ENCODE data around the gene SRGAP3.

SRGAP3 gene

DNA sequence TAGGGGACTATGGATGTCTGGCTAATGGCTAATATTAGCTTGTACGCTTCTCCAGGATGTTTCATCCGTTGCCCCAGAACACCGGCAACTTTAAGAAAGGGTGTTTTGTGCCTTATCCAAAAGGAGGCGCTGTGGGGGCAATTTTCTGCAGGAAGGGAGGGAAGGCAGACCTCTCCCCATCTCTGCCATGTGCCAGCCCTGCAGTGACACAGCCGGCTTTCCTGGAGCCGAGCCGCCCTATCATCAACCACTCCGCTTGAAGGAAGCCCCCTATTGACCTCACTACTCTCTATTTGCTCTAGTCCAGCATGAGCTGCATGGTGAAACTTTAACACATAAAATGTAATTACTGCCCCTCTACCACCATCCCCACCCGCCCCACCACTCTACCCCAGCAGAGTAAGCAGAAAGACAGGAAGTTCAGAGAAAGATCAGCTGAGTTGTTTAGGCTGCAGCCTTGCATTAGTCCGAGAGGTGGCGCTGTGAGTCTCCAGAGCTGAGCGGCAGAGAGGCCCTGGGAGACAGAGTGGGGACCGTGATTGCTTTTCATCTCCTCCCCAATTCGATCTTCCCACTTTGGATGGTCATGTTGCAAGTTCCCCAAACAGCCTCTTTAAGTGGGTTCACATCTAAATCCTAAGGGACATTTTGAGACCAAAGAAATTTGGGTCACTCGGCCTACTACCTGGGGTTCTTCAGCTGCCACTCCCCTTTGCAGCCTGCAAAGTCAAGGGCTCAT lies 261.6 kb downstream of the SRGAP3 start:
- DNase-seq (ENCODE audit: low read depth): no peak
- no peak overlapping the region for H3K4me3 ChIP-seq (ENCODE audit: low read depth, low read length)

DNA sequence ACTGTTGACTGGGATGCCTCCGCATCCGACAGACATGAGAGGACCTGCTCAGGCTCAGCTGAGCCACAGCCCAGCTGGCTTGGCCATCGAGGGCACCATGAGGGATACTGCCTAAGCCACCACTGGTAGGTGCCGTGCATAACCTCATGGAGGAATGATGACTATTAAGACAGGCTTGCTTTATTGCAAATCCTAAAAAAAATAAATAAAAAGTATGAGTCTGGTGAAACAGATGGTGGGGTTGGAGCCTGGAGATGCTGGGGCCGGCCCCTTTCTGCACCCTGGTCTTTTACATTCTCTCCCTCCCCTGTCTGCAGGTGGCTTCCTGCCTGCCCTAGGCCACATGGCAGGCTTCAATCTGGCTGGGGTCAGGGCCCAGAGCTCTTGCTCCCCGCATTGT lies 262.2 kb downstream of the SRGAP3 start:
- DNase-seq (ENCODE audit: low read depth): no peak
- H3K4me3 ChIP-seq (ENCODE audit: low read depth, low read length): no peak overlapping the region

DNA sequence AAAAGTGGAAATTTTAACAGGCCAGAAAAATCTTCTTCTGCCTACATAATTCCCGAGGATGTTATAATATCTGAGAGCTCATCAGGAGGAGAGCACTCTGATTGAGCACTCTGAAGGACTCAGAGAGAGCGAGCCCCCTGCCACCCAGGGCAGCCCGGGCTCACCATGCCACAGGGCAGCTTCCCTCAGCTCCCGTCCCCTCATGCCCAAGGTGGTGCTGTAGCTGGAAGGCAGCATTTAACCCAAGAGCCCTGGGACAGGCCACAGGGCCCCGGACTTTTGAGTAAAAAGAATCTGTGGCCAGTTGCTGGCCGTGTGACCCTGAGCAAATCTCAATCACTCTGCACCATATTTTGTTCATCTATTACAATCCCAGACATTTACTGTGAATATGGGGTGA lies 262.7 kb downstream of the SRGAP3 start:
- no peak overlapping the region for H3K4me3 ChIP-seq (ENCODE audit: low read depth, low read length)
- no peak for DNase-seq (ENCODE audit: low read depth)

DNA sequence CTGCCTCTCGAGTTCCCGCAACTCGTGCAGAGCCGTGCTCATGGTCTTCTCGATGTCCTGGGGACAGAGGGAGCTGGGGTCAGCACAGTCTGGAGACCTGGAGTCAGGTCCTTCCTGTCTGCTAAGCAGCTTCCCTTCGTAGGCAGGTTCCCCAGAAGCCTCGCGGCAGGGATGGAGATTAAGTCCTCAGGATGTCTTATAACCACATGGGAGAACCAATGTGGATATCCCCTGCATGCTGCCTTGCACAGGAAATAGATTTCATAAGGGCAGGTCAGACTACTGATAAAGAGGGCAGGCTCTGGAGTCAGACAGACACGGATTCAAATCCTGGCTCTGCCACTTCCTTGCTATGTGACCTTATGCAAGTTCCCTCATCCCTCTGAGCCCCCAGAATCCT lies 263.6 kb downstream of the SRGAP3 start:
- DNase-seq (ENCODE audit: low read depth): no peak
- H3K4me3 ChIP-seq (ENCODE audit: low read depth, low read length): no peak overlapping the region

DNA sequence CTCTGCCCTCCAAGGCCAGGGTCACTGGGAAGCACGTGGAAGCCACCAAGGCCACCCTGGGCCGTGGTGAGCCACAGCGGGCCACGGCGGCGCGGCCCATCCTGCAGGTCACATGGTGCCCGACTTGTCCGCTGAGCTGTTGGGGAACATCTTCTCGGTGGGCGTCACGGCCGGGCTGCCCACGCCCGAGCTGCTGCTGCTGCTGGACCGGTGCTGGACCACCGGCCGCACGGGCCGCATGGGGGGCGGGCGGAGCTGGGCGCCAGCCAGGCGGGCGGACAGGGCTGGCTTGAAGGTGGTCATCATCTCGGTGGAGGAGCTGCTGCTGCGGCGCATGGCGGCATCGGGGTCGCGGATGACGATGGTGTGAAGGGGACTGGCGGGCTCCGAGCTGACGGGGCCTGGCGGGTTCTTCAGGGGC lies 264.0 kb downstream of the SRGAP3 start:
- DNase-seq (ENCODE audit: low read depth): no peak
- H3K4me3 ChIP-seq (ENCODE audit: low read depth, low read length): no peak overlapping the region

DNA sequence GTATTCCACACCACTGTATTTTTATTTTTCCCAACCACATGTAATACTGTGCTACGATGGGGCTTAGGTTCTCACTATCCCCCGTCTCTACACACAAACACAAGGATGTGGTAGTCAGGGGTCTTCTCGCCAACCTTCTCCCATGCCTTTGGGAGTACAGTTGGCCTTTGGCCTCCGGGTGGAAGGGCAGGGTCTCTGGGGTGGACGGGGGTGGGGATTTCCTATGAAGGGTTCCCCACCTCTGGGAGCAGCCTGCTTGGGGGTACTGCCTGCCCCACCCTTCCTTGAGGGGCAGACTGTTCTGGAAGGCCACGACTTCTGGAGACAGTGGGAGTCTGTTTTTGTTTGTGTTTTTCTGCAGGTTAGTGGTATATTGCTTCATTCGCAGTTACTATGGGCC lies 264.9 kb downstream of the SRGAP3 start:
- H3K4me3 ChIP-seq (ENCODE audit: low read depth, low read length): no peak overlapping the region
- DNase-seq (ENCODE audit: low read depth): no peak

DNA sequence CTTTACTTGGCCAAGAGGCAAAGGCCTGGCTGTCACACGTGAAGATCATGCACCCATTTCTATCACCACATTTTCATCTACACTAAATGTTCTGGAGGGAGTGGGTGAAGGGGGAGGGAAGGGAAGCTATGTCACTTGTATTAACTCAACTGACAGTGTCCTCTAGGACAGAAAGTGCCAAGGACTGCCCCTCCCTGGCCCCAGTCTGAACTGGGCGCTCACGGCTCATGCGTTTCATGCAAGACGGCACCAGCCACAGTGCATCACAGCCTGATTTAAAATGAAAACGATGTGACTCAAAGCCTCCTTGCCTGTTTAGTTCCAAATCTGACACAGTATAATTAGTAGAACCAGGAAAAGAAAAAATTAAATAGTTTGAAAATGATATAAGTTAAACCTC lies 265.4 kb downstream of the SRGAP3 start:
- no peak for DNase-seq (ENCODE audit: low read depth)
- no peak overlapping the region for H3K4me3 ChIP-seq (ENCODE audit: low read depth, low read length)

DNA sequence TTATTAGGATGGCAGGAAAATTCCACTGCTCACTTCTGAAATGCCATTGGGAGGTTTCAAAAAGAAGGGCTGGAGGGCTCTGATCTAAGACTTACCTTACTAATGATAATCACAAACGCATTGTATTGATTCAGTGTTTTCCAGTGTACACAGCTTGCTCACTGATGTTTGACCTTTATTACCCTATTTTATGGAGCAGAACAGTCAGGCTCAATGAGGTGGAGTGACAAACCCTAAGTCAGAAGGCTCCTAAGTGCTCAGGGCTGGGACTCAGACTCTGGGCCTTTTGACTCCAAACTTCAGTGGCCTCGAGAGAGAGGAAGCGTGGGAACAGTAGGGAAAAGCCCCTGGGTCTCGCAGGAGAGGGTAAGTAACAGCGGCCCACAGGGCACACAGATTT lies 265.9 kb downstream of the SRGAP3 start:
- H3K4me3 ChIP-seq (ENCODE audit: low read depth, low read length): no peak overlapping the region
- no peak for DNase-seq (ENCODE audit: low read depth)

DNA sequence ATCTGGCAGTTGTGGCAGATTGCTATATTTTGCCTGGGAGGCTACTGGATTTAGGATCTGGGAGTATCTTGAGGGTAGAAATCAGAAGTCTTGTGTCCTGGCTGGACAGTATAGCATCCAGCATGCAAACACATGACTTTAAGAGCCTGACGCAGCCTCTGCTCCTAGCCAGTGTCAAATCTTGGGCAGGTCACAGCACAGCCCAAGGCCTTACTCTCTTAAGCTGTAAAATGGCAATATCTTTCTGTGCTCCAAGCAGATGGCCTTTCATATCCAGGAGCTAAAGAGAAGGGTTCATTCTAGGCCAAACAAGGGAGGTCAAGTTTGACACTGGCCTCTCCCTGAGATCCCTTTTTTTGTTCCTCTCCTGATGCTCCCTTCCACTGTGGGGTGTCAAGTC lies 266.4 kb downstream of the SRGAP3 start:
- DNase-seq (ENCODE audit: low read depth): no peak
- no peak overlapping the region for H3K4me3 ChIP-seq (ENCODE audit: low read depth, low read length)

DNA sequence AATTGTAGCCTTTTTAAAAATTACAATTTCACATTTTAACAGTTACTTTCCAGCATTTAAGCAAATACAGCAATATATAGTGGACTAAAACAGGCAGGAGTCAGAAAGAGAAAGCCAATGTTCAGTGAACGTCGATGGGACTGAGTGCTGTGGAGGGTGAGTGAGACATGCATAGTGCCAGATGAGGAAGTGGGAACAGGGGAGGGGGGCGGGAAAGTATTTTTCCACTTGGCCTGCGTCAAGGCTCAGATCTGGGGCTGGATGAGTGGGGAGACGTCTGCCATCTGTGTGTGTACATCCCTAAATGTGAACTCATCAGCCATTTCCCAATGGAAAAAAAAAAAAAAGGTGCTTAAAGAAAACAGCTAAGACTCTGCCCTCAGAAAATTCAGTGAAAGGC lies 266.9 kb downstream of the SRGAP3 start:
- H3K4me3 ChIP-seq (ENCODE audit: low read depth, low read length): no peak overlapping the region
- peak; percentile 34 for DNase-seq (ENCODE audit: low read depth)

DNA sequence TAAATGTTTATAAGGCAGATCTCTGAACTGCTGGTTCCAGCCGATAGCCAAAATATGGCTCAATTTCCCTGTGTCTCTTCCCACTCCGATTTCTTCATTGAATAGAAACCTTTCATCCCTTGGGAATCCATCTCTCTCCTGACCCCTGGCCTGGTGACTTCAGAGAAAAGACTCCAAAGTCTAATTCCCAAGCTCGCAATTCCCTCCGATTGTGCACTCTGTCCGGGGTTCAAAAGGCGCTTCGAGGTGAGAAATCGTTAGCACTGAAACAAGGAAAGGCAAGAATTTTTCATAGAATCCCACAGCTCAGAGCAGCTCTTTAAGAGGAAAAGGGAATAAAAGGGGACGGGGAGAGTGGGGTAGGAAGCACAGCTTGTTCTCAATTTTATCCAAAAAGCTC lies 267.7 kb downstream of the SRGAP3 start:
- DNase-seq (ENCODE audit: low read depth): no peak
- H3K4me3 ChIP-seq (ENCODE audit: low read depth, low read length): no peak overlapping the region

DNA sequence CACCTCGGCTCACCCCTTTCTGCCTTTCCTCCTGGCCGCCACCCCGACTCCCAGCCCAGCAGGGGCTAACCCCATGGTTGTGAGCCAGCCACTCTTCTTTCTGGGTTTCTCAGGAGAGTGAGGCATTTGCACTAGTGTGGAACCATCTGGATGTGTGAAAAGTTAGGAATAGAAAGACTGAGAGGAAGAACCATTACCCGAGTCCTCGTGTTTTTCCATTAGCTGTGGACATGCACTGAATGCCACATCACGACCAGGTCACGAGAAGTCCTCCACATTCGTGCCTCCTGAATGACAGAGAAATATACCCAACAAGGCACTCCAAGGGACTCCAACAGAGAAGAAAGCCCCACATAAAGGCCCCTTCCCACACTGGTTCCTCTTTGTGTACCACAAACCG lies 268.1 kb downstream of the SRGAP3 start:
- H3K4me3 ChIP-seq (ENCODE audit: low read depth, low read length): no peak overlapping the region
- no peak for DNase-seq (ENCODE audit: low read depth)

DNA sequence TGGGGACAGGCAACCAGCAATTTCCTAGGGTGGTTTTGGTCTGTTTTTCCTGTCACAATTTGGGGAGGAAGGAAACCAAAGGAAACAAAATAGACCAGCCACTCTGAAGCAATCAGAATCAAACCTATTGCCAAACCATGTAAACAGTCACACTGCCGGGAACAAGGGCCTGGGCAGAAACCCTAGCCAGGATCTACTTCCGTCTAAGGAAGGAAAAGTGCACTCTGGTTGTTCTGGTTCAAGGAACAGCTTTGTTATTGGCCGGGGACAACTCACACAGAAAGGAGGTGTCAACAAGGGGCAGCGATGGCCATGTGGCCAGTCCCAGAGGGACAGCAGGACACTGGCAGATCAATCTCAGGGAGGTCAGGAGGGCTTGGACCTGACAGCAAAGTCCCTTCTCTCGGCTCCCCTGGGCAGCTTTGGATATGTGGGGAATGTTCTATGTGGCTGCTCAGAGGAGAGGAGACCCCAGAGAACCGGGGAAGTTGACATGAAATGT lies 268.6 kb downstream of the SRGAP3 start:
- no peak overlapping the region for H3K4me3 ChIP-seq (ENCODE audit: low read depth, low read length)
- DNase-seq (ENCODE audit: low read depth): no peak

DNA sequence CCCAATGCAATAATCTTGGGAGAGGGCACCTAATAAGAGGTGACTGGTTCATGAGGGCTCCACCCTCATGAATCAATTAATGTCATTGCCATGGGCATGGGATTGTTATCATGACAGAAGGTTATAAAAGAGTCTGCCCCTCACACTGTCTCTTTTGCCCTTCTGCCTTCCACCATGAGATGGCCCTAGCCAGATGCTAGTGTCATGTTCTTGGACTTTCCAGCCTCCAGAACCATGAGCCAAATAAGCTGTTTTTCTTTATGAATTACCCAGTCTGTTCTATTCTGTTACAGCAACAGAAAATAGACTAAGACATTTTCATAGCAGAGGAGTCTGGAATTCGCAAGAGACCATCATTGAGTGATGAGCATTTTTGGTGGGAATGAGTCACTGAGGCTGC lies 270.2 kb downstream of the SRGAP3 start:
- no peak for DNase-seq (ENCODE audit: low read depth)
- no peak overlapping the region for H3K4me3 ChIP-seq (ENCODE audit: low read depth, low read length)

DNA sequence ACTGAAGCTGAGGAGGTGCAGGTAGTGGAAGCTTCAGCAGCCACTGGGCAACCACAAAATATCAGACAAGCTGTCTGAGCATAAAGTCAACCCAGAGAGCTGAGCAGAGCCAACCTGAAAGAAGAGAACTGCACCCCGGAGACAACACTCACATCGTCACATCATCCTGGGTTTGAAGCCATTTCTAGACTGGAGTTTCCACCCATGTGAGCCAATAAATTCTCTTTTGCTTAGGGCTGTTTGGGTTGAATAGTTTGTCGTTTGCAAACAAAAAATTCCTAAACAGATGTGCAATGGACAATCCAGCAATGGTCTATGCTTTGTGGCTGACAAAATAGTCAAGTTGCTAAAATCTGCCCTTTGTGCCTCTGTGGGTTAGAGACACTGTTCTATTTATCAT lies 270.9 kb downstream of the SRGAP3 start:
- no peak overlapping the region for H3K4me3 ChIP-seq (ENCODE audit: low read depth, low read length)
- DNase-seq (ENCODE audit: low read depth): no peak

DNA sequence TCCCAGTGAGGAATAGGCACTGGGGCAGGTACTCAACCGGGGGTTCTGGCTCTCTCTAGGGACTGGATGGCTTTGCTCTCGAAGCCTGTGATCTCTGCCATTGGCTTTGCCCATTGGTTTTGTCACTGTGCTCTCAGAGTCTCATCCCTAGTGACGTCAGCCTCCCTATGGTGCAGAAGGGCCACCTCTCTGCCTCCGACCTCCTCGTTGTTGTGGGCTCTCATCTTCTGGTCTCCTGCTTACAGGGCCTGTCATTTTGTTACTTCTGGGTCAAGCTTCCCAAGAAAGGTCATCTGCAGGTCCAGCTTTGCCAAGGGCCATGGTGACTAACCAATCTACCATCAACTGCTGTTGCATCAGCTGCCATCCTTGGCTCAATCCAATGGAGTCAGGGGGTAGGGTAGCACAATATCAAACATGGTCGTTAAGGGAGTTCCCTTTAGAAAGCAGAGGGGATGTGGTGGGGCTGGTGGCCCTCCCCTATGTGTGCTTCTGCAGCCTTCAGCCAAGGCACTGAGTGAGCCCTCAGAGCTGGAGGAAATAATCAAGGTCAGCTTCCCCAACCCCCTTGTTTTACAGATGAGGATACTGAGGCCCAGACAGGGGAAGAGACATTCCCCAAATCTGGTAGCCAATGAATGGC lies 272.8 kb downstream of the SRGAP3 start:
- no peak for DNase-seq (ENCODE audit: low read depth)
- H3K4me3 ChIP-seq (ENCODE audit: low read depth, low read length): no peak overlapping the region

DNA sequence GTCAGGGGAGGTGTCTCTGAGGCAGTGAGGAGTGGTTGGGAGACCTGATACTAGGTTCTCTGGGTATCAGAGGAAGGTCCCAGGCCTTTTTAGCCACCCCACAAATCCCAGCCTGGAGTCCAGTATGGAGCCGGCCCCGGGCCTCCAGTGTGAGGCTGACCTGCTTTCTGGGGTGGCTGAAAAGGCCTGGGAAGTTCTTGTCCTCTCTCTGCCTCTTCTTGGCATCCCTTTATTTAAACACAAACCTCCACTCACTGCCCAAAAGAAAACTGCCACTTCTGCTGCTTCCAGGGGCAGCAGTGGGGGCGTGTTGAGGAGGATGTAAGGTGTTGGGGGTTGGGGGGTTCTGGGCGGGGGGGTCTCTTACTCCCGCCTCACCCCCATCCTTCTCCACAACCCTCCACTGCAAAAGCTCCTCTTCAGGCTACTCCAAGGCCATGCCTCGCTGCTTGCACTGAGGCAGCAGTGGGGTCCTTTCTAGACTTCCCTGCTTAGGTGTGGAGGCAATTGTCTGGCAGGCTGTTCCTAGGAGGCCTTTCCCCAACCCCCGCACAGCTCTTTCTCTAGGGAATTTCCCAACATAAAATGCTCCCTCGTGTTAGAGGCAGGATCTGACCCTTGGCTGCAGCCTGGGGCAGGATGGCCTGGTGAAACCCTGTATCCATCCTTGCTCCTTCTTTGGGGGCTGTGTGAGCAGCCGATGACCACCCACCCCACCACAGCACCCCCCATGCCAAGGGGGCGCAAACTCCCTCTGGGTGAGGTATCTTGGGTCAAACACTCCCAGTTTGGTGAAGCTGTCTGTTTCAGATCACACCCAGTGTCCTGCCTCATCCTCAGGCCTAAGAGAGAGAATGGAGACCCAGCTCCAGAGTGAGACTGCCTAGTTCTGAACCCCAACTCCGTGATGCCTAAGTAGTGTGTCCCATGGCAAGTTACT lies 274.1 kb downstream of the SRGAP3 start:
- DNase-seq (ENCODE audit: low read depth): no peak
- H3K4me3 ChIP-seq (ENCODE audit: low read depth, low read length): no peak overlapping the region

DNA sequence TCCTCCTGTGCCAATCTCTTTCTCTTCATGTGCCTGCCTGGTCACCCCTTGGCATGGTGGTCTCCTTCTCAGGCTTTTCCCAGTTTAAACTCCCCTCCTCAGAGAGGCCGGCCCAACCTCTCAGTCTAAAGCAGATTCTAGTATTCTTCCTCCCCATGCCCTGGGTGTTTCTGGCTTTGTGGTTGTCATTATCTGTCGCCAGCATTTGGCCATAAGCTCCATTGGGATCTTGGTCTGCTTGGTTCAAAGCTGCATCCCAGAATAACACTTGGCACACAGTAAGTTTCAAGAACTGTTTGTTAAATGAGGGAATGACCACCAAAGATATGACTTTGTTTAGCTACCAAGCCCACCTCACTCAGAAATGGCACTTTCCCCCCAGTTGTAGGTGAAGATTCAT lies 275.0 kb downstream of the SRGAP3 start:
- DNase-seq (ENCODE audit: low read depth): no peak
- no peak overlapping the region for H3K4me3 ChIP-seq (ENCODE audit: low read depth, low read length)

DNA sequence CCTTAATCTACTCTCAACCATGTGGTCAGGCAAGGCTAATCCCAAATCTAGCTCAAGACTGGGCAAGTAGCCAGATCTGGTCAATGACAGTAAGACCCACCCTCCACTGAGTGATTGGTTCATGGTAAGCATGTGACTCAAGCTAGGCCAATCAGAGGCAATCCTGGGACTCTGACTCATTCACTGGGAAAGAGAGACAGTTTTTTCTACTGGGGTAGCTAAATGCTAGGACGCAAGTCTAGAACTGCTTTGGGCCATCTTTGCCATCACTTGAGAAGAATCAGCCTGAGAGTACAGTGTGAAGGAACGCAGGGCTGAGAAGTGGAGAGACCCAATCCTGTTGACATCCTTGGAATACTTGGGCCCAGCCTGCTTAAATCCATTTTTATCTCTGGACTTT lies 276.8 kb downstream of the SRGAP3 start:
- DNase-seq (ENCODE audit: low read depth): no peak
- no peak overlapping the region for H3K4me3 ChIP-seq (ENCODE audit: low read depth, low read length)

DNA sequence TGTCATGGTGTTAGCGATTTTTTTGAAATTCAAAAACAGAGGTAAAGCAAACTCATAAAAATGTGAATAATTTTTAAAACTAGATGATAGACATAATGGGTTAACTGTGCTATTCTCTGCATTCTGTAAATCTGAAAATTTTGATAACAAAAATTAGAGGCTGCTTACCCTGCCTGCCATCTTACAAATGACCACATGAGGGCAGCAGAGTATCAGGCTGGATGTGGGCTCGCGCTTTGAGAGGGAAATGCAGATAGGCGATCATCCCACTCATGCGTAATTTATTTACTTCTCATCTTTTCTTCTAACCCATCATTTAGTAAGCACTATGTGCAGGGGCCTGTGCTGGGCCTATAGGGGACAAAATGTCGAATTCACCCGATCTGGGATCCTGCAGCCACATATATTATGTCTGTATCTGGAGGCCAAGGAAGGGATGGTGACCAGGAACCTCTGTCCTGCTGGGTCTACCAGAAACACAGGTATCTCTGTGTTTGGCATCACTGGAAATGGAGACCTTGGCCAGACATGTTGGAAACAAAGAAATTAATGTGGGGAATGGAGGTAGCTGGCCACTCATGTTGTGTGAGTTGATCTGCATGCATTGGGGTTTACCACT lies 278.4 kb downstream of the SRGAP3 start:
- H3K4me3 ChIP-seq (ENCODE audit: low read depth, low read length): no peak overlapping the region
- DNase-seq (ENCODE audit: low read depth): no peak
